Amniotic epithelial cell (primary cell): ENCODE results near the gene RELN.

Source experiments
- DNase-seq: peaks from one replicate; pipeline ENCODE4 v3.0.0-alpha.2; 2010; ENCODE audit warnings: low read depth

RELN gene

DNA sequence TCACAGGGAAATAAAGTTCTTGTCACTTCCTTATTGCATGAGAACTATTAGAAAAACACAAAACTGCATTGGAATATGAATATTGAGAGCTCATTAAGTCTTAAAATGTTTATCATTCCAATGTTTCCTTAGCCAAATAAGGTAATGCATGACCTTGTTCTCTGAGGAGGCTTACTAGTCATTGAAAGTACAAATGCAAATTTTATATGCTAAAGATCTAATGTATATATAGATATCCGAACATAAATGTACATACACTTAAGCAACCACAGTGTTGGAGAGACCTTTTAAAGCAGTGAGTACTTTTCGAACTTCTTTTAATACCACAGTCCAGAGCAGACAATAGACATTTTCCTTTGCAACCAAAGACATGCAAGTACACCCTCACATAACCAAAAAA lies 96.1 kb downstream of the RELN start:
- DNase-seq: no peak

GRCh38 chr7:103889451-103889850 lies 100.0 kb downstream of the RELN start:
- no peak for DNase-seq

GRCh38 chr7:103888603-103889153 lies 100.8 kb downstream of the RELN start:
- DNase-seq: no peak

GRCh38 chr7:103887853-103888602 lies 101.4 kb downstream of the RELN start:
- no peak for DNase-seq

DNA sequence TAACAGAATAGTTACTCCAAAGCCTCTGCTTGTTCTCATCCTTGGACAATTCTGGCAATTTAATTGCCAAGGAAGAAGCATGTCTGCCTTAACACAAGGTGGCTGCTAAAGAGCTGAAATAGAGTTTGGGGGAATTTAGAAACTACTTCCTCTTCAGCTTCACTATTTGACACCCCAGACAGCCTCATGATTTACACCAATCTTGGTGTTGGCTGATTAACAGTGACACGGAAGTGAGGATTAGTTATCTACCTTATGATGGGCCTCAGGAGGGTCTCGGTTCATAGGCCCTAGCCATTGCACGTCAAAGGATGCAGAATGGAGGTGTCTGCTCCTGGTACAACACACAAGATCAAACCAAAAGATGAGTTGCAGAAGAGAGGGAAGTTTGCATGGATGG lies 102.4 kb downstream of the RELN start:
- no peak for DNase-seq

DNA sequence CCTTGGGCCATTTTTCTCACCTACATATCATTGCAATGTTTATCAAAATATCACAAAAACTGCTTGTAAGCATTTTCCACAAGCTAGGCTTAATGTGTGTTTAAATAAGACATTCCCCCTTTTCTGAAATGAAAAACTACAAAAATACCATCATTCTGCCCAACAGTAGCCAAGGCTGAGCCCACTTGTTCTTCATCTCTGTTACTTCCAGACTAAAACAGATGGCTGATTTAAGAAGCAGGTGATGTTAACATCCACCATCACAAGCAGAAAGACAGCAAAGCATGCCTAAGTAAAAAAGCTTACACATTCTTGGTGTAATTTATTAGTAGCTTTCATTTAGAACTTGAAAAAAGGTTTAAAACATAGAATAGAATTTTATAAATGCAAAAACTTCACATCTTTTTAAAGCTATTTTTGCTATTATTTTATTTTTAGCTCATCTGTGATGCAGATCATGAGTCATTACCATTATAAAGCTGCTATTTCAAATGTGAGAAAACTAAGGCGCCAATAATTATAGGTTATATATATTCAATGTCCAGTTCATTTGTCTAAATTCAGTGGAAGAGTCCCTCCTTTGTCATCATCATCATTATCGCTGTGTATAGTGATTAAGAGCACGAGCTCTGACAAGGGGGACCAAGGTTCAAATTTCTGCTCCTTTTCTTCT lies 109.4 kb downstream of the RELN start:
- no peak for DNase-seq

- DNase-seq: no peak
These were observed 110.0 kb downstream of the RELN start for GRCh38 chr7:103879411-103879810.

DNA sequence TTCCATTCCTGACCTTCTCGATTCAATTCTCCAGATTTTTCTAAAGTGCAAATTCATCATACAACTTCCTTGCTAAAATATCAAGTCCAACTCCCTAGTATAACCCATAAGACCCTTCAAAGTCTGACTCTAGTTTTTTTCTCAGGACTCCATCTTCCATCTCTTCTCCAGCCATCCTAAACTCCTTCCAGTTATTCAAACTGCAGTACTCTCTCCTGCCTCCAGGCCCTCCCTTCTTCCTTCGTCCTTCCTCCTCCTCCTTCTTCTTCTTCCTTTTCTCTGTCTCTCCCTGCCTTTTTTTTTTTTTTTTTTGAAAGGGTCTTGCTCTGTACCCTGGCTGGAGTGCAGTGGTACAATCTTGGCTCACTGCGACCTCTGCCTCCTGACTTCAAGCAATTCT lies 111.9 kb downstream of the RELN start:
- DNase-seq: no peak

DNA sequence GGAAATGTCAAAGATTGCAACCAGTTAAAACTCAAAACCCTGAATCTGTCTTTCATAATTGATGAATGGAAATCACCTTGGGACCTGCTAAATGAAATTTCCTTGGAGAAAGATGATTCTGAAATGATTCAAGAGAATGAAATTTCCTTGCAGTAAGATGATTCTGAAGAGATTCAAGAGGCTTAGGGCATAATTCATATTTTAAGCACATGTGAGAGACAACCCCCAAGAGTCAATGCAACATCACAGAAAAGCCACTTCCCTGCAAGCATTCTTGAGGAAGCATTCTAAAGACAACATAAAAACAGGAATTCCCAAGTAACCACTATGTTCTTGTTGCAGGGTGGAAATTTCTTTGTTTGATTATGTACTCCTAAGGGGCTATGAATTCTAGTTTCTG lies 113.7 kb downstream of the RELN start:
- DNase-seq: no peak

DNA sequence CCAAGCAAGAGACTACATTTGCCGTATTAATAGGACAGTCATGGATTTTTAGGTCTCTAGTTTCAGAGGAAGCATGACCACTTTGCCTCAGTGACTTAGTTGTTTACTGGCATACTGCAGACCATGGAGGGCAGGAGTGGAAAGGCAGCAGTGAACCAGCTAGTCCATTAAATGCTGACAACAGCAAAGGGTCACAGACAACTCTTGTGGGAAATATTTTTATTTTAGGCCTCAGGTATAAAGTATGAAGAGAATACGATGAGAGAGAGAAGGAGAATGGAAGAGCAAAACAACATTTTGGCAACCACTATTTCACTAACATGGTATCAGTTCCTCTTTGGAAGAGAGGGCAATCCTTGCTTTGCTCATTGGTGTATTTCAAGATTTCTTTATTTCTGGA lies 118.0 kb downstream of the RELN start:
- no peak for DNase-seq

DNA sequence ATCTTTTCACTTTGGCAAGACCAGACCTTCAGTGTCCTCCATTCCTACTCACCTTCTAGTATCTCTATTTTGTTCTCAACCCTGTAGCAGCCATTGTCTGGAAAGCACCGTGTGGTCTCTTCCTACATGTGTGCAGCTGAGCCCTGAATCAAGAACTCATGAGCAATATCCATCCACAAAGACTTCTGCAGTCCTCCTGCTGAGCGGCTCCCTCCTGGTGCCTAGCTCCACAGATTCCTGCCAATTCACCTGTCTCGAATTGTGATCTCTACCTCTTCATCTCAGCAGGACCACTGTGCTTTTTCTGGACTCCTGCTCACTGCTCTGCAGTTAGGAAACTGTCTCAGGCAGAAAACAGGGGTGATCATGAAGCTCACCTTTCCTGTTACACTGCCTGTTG lies 118.8 kb downstream of the RELN start:
- no peak for DNase-seq

- DNase-seq: no peak
These were observed 121.6 kb downstream of the RELN start for GRCh38 chr7:103867874-103868273.

DNA sequence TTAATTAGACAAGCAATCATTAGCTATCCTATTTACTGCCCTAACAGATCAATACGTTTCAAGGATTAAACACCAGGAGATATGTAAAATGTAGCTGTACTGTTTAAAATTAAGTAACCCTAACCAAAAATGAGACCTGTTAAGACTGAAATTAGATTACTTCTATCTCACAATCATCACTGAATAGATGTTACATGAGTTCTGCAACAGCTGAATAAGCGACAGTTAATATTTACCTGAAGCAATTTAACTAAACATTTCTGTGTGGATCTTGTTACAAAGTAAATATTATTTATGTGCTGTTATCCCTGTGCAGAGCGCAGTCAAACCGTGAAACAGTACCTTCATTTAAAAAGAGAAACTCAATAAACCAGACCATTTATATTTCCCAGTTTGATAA lies 122.5 kb downstream of the RELN start:
- no peak for DNase-seq

DNA sequence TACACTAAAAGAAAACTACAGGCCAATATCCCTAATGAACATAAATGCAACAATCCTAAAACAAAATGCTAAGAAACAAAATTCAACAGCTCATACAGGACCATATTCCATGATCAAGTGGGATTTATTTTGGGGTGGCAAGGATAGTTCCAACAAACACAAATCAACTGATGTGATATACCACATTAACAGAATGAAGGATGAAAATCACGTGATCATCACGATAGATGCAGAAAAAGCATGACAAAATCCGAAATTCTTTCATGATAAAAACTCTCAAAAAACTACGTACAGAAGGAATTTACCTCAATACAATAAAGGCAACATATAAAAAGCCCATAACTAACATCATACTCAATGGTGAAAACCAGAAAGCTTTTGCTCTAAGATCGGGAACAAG lies 124.0 kb downstream of the RELN start:
- DNase-seq: no peak

DNA sequence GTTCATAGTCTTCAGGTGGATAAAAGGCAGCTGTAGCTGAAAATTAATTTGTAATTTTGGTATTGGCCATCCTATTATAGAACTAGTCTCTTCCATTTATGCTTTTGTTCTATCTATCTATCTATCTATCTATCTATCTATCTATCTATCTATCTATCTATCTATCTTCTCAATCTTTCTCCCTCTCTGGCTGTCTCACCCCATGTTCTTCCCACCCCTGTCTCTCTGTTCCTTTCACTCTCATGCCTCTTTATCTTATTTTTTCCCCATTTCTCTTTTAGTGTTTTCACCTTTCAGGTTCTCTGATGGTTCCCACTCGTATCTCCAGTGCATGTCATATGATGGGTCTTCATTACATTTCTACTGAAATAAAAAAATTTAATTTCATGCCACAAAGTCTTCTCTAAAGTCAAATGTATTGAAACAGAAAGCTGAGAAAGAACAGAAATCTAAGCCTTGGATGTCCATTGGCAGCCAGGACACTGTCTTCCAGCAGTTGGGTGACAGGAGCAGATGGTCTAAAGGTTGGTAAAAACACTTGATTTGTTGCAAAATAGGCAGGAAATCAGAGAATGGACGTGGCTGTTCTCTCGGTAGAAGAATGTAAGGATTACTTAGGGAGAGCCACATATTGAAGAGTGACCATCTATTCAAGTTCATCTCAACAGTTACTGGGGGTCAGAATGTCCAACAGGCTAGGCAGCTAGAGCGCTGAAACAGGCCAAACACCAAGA lies 127.0 kb downstream of the RELN start:
- no peak for DNase-seq

DNA sequence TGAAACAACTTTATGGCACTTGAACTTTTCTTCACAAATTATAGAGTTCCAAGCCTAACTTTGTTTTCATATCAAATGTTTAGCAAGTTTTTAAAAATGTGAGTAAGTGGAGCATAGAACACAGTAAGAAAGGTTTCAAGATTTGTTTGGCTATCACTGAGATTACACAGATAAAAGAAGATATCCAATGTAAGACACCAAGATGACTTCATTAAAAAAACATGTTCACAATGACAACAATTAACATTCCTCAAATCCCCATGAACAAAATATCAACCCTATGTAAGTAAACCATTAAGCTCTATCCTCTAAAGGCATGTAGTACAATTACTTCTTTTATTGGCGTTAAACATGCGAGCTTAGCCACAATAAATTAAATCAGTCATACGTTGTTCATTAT lies 129.7 kb downstream of the RELN start:
- DNase-seq: no peak

DNA sequence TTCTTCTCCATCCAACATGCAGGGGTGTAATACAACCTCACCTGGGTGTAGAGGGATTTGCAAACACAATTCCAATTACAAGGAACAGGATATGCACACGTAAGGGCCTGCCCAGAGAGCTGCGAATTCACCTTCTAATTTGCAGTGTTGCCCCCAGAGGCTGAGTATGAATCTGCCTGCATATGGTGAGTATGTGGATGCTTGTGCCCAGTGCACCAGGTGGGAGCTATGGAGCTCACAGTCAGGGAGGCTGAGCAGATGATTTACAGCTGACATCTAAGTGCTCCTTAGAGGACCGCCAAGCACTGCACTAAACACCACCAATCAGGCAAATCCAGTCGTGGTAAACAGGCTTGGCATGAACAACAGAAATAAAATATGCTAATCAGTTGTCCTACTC lies 132.0 kb downstream of the RELN start:
- DNase-seq: no peak

DNA sequence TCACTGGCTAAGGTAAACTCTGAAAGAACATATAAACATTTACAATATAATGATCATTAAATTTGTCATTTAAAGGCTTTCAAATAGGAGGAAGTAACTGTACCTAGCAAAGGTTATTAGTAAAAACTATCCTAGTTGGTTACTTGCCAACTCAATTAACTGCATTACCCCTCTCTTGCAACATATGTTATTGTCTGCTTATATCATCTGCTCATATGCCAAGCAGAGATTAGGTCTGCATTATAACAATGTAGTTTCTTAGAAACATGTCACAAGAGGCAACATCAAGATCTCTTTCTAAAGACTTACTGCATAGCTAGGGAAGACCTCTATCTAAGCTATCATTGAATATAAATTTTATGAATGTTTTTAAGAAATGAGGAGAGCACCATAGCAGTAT lies 132.5 kb downstream of the RELN start:
- no peak for DNase-seq

DNA sequence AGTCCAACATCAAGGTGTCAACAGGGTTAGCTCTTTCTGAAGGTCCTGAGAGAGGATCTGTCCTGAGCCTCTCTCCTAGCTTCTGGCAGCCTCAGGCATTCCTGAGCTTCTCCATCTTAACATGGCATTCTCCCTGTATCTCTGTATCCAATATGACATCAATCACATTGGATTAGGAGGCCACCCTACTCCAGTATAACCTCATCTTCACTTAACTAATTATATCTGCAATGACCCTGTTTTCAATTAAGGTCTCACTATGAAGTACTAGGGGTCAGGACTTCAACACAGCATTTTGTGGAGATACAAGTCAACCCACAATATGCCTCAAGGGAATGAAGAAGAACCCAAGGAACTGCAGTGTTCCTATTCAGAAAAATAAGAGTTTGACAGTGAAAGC lies 133.8 kb downstream of the RELN start:
- no peak for DNase-seq

DNA sequence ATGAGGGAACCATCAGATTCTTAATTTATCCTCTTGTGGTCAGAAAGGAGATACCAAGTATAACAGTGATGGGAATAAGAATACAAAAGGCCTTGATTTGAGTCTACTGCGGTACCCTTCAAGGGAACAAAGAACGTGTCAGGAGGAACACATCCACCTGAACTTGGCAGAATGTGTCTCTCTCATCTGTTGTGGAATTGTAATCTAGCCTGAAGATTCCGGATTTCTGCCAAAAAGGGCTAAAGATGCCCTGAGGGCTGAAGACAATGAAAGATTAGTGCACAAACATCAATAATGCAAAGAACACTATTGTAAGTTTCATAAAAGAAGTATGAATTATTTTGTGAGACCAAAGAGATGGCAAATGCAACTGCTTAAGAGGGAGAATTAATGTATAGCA lies 134.8 kb downstream of the RELN start:
- DNase-seq: no peak

GRCh38 chr7:103851357-103851756 lies 138.1 kb downstream of the RELN start:
- DNase-seq: peak; percentile 41

- no peak for DNase-seq
These were observed 145.6 kb downstream of the RELN start for GRCh38 chr7:103843689-103844480.
